CD4-positive, alpha-beta T cell treated with Interleukin-12 subunit alpha and Interleukin-12 subunit beta, for 1 hour (primary cell): ENCODE data around the gene TULP3.

Experiments used
- DNase-seq: peaks from one replicate; pipeline ENCODE4 v3.0.0-alpha.2; 2020

The TULP3 gene

GRCh38 chr12:2877047-2877952 is 13.4 kb upstream of the TULP3 start, which contains the start of the genes FOXM1 and RHNO1:
Gene FOXM1 (minus strand): TSS chr12:2877174. CDS start chr12:2874478, 2,696 bp downstream.
Gene RHNO1 (plus strand): TSS chr12:2877223. CDS start chr12:2885367, 8,144 bp downstream.
- peak; percentile 89 for DNase-seq

GRCh38 chr12:2877953-2878732 is 12.5 kb upstream of the TULP3 start:
- DNase-seq = no peak

- DNase-seq = no peak
Measured at GRCh38 chr12:2879853-2880252, 10.8 kb upstream of the TULP3 start.

- no peak for DNase-seq
Measured at GRCh38 chr12:2884810-2885209, 5.9 kb upstream of the TULP3 start.

GRCh38 chr12:2886768-2887450 is 3.8 kb upstream of the TULP3 start:
- DNase-seq = no peak

GRCh38 chr12:2890001-2890387 is 697 bp upstream of the TULP3 start:
- DNase-seq = no peak

- peak; percentile 24 for DNase-seq
Measured at GRCh38 chr12:2891240-2892053, 756 bp downstream of the TULP3 start.

GRCh38 chr12:2892246-2892645 is 1.6 kb downstream of the TULP3 start:
- DNase-seq = no peak

GRCh38 chr12:2893007-2893406 is 2.3 kb downstream of the TULP3 start:
- DNase-seq = no peak

- no peak for DNase-seq
Measured at GRCh38 chr12:2895051-2895451, 4.4 kb downstream of the TULP3 start.

GRCh38 chr12:2895511-2895910 is 4.8 kb downstream of the TULP3 start:
- DNase-seq = no peak

GRCh38 chr12:2897418-2897817 is 6.7 kb downstream of the TULP3 start:
- no peak for DNase-seq

- DNase-seq = no peak
Measured at GRCh38 chr12:2900642-2901041, 10.0 kb downstream of the TULP3 start.

GRCh38 chr12:2902272-2902880 is 11.7 kb downstream of the TULP3 start:
- DNase-seq = no peak

- DNase-seq = no peak
Measured at GRCh38 chr12:2904260-2904659, 13.6 kb downstream of the TULP3 start.

- DNase-seq = no peak
Measured at GRCh38 chr12:2912216-2912575, 21.5 kb downstream of the TULP3 start.

GRCh38 chr12:2919249-2919648 is 28.6 kb downstream of the TULP3 start:
- DNase-seq = no peak

- no peak for DNase-seq
Measured at GRCh38 chr12:2922329-2922728, 31.6 kb downstream of the TULP3 start.

- no peak for DNase-seq
Measured at GRCh38 chr12:2923057-2923456, 32.4 kb downstream of the TULP3 start.

GRCh38 chr12:2924019-2924418 is 33.3 kb downstream of the TULP3 start:
- DNase-seq = no peak

- no peak for DNase-seq
Measured at GRCh38 chr12:2925322-2925995, 34.8 kb downstream of the TULP3 start.
